B cell (primary cell): ENCODE measurements around the gene IQCK.

Experiments
- EZH2 ChIP-seq: IDR thresholded peaks from 2 replicates; pipeline ENCODE4 v1.6.1; 2012; ENCODE audit warnings: borderline replicate concordance, low read depth, mild to moderate bottlenecking, moderate library complexity, low read length; ENCODE audit not compliant: insufficient read depth, poor library complexity, severe bottlenecking
- TF ChIP-seq, protein P1 (sequence below): fragments of 200-600 bp; IDR thresholded peaks from one replicate; pipeline ENCODE4 v1.8.0; 2022; ENCODE audit warnings: antibody characterized with exemption, mild to moderate bottlenecking

GRCh38 chr16:19824216-19824615, 106.1 kb downstream of the IQCK start:
- no peak for TF ChIP-seq EZH2
- TF ChIP-seq, protein P1, sequence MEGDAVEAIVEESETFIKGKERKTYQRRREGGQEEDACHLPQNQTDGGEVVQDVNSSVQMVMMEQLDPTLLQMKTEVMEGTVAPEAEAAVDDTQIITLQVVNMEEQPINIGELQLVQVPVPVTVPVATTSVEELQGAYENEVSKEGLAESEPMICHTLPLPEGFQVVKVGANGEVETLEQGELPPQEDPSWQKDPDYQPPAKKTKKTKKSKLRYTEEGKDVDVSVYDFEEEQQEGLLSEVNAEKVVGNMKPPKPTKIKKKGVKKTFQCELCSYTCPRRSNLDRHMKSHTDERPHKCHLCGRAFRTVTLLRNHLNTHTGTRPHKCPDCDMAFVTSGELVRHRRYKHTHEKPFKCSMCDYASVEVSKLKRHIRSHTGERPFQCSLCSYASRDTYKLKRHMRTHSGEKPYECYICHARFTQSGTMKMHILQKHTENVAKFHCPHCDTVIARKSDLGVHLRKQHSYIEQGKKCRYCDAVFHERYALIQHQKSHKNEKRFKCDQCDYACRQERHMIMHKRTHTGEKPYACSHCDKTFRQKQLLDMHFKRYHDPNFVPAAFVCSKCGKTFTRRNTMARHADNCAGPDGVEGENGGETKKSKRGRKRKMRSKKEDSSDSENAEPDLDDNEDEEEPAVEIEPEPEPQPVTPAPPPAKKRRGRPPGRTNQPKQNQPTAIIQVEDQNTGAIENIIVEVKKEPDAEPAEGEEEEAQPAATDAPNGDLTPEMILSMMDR: no peak
